GM18868 (cell line): ENCODE data around the gene ADCY10.
"Not testable (repeated sequence)": the region's sequence is repeated elsewhere in the genome, so short reads cannot be mapped to it uniquely, and the experiment has no call there.

Experiments used
- ATAC-seq: cut with Tn5 transposase; IDR thresholded peaks from one replicate; pipeline ENCODE4 v1.9.1; 2021; ENCODE audit warnings: mild to moderate bottlenecking, moderate library complexity; ENCODE audit not compliant: unreplicated experiment

Gene ADCY10

DNA sequence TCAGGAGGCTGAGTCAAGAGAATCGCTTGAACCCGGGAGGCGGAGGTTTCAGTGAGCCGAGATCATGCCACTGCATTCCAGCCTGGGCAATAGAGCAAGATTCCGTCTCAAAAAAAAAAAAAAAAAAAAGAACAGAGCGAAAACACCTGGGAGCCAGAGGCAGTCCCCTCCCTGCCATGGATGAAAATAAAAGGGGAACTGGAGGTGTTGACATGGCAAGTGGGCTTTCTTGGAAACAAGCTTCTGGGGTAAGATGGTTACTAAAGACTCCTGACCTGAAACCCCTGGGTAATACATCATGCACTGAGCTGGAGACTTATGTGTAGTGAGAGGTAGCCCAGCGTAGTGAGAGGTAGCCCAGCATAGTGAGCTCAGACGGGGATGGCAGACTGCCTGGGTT is 31.6 kb downstream of the ADCY10 start:
- ATAC-seq = no peak

DNA sequence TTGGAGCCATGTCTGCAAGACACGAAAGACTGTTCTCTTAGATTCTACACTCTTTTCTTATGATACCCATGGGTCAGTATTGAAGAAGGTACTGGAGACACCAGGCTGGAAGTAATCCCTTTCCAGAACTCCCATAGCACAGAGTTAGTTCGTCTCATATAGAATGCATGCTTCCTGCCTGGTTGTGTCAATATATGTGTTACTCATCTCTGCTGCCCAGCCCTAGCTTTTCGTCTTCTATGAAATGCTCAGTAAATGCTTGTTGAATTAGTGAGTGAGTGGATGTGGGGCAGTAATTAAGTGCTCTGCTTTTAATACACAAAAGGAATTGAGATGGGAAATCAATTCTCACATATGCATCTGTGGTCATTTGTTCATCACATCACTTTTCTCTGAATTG is 32.1 kb downstream of the ADCY10 start:
- no peak for ATAC-seq

DNA sequence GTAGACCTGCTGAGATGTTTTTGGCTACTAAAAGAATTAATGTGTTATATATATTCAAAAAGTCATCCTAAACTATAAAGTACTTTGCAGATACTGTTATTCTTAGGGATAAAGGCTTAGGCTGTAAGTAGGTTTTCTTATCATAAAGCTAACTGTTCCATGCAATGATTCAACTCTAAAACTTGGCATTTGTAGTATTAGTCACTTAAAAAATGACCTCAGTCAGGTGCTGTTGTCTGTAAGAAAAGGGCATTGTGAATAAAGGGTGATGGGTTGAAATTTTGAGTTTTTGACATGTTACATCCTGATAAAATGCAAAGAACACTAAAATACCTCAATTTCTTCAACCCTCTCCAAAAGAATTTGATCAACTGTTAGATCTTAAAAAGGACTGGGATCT is 32.9 kb downstream of the ADCY10 start:
- ATAC-seq = no peak

DNA sequence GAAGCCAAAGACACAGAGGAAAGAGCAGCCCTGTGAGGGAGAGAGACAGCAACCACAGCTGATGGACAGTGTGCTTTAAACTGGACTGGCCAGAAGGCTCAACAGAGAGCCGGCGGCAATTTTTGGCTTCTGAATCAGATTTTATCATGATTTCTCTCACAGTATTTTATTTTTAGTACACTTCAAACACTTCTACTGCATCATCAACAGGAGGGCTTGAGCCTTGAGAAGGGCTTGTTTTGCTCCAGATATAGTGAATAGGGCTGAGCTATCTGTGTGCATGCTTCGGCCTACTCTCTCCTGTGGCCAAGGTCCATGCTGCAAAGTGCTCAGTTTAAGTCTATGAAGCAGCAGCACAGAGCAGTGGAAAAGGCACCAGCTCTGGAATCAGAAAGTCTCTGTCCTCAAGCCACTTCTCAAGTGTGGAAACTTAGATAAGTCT is 33.3 kb downstream of the ADCY10 start:
- no peak for ATAC-seq

DNA sequence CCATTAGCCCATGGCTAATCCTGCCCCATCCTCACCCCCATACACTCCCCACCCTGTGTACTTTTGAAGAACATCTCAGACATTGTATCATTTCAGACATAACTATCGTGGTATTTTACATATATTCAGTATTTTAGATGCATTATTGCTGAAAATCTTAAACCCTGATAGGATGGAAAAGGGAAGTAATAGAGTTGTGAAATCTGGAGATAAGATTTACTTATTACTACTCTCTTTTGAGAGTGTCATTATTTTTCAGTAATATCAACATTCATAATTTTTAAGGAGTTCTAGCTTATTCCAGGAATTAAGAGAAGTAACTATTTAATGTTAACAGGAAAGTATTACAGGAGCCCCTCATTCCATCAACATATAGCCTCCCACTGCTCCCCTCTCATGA is 34.4 kb downstream of the ADCY10 start:
- ATAC-seq = no peak

DNA sequence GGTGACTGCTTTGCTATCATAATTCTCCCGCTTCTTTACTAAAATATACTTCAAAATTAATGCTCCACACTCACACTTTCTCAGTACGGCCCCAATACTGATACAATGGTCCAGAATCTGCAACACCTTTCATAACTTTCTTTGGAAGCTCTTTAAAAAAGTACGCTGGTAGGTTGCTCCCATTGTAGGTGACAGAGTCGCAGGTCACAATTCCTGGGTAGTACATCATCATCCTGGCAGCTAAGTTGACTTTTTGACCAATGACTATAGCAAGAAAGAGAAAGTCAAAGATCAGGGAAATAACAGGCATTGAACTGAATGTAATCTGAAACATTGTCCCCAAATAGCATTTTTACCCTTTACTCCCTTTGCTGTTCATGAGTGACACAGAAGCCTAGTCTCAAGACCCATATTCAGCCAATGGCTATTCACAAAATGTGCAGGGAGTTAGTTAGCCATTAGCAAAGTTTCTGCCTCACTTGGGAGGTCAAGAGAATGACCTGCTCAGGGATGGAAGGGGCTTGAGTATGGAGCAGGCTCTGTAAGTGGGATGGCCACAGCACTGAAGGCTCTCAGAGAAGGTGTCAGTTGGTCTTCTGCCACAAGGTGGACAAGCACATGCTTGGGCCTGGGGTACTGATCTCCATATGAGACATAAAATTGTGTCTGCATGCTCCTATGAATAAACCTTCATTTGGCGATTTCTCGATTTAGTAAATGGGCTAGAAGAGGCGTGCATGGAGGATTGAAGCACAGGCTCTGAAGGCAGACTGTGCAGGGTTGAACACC is 35.4 kb downstream of the ADCY10 start:
- ATAC-seq = no peak

DNA sequence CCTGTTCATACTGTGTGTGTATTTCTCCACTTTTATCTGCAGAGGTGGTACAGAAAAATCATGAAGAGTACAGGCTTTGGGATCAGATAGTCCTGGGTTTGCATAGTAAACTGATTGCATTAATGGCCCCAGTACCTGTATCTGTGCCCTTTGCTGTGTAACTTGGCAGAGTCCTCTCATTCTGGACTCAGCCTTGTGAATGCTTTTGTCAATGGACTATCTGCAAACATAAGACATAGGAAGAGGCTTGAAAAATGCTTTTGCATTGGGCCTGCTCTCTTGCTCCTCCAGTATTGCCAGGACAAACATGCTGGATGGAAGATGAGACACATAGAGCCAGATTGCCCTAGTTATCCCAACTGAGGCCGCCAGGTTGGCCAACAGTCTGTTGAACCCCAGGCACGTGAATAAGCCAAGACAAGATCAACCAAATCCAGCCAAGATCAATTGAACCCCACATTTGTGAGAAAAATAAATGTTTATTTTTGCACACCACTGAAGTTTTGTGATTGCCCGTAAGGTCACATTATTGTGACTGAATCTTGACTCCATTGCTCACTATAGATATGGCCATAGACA is 37.2 kb downstream of the ADCY10 start:
- no peak for ATAC-seq

DNA sequence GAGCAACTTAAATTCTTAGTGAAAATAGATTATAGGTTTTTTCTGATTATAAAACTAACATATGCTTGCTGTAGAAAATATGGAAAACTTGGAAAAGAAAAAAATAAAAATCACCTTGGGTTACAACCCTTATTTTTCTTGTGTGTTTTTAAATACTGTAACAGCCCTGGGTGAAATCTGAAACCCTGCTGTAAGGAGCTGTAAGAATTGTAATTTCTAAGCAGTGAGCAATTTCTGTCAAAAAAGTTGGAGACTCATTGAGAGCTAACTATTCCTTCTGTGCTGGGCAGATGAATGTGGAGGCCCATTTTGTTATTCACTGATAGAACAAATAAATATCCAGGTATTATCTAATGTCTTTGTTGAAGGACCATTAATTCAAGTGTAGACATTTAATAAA is 42.6 kb downstream of the ADCY10 start:
- ATAC-seq = no peak

DNA sequence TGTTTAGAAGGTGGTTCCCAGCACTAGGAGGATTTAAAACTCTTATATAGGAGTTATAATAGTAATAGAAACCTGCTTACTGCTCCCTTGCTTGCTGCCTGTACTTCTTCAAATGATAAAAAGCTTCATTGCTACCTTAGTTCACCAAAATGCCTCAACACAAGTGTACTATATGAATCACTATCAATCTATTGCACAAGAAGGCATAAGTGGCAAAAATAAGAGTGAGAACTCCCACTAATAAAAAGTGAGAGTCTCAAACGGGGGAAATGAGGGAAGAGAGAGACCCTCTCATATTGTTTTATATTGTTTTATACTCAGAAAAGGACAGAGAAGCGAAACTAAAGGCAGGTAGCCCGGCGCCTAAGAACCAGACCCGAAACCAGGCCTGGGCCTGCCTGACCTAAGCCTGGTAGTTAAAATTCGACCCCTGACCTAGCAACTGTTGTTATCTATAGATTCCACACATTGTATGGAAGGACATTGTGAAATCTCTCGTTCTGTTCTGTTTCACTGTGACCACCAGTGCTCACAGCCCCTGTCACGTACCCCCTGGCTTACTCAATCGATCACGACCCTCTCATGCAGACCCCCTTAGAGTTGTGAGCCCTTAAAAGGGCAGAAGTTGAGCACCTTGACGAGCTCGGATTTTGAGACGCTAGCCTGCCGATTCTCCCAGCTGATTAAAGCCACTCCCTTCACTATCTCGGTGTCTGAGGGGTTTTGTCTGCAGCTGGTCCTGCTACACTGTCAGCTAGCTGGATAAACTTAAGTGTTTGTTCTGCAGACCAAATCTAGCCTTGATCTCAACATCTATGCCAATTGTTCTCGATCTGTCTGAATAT is 44.6 kb downstream of the ADCY10 start:
- not testable (repeated sequence) for ATAC-seq

DNA sequence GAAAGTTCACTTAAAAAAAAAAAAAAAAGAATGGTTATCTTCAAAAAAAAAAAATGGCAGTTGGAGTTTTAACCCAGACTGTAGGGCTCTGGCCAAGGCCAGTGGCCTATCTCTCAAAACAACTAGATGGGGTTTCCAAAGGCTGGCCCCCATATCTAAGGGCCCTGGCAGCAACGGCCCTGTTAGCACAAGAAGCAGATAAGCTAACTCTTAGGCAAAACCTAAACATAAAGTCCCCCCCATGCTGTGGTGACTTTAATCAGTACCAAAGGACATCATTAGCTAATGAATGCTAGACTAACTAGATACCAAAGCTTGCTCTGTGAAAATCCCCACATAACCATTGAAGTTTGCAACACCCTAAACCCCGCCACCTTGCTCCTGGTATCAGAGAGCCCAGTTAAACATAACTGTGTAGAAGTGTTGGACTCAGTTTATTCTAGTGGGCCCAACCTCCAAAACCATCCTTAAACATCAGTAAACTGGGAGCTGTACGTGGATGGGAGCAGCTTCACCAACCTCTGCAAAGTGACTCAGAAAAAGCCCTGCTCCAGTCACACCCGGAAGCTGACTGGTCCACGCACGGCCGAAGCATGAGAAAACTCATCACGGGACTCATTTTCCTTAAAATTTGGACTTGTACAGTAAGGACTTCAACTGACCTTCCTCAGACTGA is 47.1 kb downstream of the ADCY10 start:
- ATAC-seq = not testable (repeated sequence)

DNA sequence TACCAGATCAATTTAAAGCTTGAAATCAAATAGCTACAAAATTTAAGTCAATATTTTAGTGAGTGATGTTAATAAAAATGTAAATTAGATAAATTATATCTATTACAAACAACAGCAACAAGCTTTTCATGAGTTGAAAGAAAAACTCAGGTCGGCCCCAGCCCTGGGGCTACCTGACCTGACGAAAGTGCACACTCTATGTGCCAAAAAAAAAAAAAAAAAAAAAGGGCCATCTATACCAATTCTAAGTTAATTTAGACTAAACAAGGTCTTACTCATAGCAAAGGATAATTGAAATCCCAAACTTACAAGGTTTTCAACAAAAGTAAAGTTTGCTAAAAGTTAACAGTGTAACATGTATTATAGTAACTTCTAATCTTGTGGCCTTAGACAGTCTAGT is 47.6 kb downstream of the ADCY10 start:
- not testable (repeated sequence) for ATAC-seq

DNA sequence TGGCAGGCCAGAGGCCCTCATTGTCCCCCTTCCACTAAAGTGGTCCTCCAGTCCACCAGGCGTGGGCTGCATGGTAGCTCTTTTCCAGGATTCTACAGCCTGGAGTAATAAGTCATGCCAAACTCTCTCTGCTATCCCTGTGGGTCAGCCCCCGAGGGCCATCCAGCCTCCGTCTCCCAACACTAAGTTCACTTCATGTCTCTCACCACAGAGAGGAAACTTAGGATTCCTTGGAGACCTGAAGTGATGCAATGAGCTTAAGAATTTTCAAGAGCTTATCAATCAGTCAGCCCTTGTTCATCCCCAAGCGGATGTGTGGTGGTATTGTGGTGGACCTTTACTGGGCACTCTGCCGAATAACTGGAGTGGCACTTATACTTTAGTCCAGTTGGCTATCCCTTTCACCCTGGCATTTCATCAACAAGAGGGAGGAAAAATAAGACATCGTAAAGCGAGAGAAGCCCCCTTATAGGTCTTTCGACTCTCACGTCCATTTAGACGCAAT is 48.1 kb downstream of the ADCY10 start:
- not testable (repeated sequence) for ATAC-seq

DNA sequence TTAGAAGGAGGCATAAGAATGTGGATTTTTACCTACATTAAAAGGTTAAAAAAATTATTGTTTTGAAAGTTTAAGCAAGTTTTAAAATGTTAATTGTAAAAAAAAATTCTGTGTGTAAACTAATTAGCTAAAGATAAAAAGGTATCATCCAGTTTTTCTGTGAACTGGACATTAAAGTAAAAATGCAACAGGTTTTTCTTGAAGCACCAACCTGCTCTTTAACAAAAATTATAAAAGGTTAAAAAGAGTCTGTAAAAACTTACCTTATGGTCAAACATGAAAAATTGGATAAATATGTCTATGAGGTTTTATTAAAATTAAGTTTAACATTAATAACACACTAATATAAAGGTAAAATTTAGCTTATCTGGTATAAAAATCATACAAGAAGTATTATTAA is 48.7 kb downstream of the ADCY10 start:
- ATAC-seq = not testable (repeated sequence)

DNA sequence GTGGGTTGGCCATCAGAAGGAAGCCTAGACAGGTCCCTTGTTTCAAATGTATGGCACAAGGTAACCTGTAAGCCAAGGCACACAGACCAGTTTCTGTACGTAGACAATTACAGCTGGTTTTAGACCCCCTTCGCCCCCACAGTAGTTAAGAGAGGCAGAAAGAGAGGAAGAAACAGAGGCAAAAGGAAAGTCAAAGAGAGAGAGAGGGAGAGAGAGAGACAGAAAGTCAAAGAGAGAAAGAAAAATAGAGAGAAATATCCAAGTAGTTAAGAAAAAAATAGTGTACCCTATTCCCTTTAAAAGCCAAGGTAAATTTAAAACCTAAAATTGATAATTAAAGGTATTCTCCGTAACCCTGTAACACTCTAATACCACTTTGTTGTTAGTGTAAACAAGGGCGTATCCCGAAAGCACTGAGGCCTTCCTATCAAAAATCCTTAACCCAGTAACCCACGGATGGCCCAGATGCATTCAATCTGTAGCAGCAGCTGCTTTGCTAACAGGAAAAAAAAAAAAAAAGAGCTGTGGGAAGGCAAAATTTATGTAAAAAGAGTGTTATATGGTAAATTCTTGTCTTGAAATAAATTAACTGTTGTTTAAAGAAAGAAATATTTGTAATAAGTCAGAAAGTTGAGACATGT is 49.4 kb downstream of the ADCY10 start:
- ATAC-seq = no peak

DNA sequence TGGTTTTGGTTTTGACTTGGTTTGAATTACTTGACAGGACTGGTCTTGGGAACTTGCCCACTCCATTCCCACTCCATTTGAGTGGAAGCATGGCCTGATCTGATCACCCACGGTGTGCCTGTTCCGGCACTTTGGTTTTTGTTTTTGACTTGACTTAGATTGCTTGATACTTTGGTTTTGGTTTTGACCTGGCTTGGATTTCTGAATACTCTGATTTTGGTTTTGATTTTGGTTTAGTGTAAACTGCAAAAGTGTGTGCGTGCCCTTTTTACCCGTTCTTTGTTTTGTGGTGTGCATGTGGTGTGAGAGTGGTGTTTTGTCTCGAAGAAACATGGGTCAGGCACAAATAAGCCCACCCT is 50.0 kb downstream of the ADCY10 start:
- ATAC-seq = no peak

DNA sequence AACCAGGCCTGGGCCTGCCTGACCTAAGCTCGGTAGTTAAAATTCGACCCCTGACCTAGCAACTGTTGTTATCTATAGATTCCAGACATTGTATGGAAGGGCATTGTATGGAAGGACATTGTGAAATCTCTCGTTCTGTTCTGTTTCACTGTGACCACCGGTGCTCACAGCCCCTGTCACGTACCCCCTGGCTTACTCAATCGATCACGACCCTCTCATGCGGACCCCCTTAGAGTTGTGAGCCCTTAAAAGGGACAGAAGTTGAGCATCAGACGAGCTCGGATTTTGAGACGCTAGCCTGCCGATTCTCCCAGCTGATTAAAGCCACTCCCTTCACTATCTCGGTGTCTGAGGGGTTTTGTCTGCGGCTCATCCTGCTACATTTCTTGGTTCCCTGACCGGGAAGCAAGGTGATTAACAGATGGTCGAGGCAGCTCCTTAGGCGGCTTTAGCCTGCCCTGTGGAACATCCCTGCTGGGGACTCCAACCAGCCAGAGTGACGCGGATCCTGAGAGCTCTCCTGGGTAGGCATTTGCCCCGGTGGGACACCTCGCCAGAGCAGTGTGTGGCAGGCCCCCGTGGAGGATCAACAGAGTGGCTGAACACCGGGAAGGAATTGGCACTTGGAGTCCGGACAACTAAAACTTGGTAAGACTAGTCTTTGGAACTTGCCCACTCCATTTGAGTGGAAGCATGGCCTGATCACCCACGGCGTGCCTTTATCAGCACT is 50.6 kb downstream of the ADCY10 start:
- not testable (repeated sequence) for ATAC-seq

DNA sequence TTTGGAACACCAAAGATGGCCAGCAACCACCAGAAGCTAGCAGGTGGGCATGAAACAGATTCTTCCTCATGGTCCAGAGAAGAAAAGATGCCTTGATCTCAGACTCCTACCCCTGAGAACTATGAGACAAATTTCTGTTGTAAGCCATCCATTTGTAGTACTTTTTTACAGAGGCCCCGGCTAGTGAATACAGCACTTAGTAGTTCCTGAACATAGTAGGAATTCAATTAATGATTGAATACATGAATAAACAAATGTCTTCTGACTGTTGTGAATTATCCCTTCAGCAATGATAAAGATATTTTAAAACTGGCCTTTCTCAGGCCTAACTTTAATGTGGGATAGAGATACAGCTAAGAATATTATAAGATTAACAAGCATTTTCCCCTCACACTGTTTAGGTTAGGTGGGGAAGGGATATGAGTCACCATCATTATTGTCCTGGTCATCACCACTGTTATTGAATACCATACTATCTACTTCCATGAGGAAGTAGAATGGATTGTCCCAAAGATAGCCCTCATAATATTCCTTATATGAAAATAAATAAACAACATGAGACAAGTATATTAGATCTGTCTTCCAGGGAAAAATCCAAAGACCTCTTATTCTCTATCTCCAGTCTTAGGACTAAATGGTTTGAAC is 51.4 kb downstream of the ADCY10 start:
- ATAC-seq = no peak

DNA sequence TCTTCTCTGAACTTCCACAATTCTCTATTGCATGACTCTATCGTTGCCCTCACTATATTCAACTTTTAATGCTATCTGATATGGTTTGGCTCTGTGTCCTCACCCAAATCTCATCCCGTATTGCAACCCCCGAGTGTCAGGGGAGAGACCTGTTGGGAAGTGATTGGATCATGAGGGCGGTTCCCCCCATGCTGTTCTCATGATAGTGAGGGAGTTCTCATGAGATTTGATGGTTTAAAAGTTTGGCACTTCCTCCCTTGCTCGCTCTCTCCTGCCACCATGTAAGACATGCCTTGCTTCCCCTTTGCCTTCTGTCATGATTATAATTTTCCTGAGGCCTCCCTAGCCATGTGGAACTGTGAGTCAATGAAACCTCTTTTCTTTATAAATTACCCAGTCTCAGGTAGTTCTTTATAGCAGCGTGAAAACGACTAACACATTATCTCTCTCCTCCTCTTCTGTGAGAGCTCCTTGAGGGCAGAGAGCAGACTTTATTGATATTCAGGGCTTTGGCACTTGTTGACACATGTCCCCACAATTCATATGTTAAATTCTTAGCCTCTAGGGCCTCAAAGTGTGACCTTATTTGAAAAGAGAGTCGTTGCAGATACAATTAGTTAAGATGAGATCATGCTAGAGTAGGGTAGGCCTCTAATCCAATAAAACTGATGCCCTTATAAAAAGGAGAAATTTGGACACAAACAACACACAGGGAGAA is 52.1 kb downstream of the ADCY10 start:
- no peak for ATAC-seq
